GM04504 (cell line): ENCODE data around the gene TPST1.
"Not testable (repeated sequence)": the region's sequence is repeated elsewhere in the genome, so short reads cannot be mapped to it uniquely, and the experiment has no call there.

Experiments used
- DNase-seq: peaks from one replicate; pipeline ENCODE4 v3.0.0-alpha.2; 2012; ENCODE audit warnings: low read depth

TPST1 gene

GRCh38 chr7:66380272-66380888 lies 175.2 kb downstream of the TPST1 start:
- DNase-seq = no peak

- DNase-seq = not testable (repeated sequence)
Observed at GRCh38 chr7:66382182-66382923, 177.2 kb downstream of the TPST1 start.

GRCh38 chr7:66385191-66385905 lies 180.2 kb downstream of the TPST1 start:
- not testable (repeated sequence) for DNase-seq

- DNase-seq = not testable (repeated sequence)
Observed at GRCh38 chr7:66395128-66395571, 190.0 kb downstream of the TPST1 start.

- not testable (repeated sequence) for DNase-seq
Observed at GRCh38 chr7:66396052-66396451, 190.9 kb downstream of the TPST1 start.

- DNase-seq = not testable (repeated sequence)
Observed at GRCh38 chr7:66398841-66399240, 193.7 kb downstream of the TPST1 start.

- DNase-seq = no peak
Observed at GRCh38 chr7:66399566-66399965, 194.4 kb downstream of the TPST1 start.

GRCh38 chr7:66400400-66400799 lies 195.3 kb downstream of the TPST1 start:
- DNase-seq = no peak

GRCh38 chr7:66401126-66401525 lies 196.0 kb downstream of the TPST1 start:
- DNase-seq = not testable (repeated sequence)

- not testable (repeated sequence) for DNase-seq
Observed at GRCh38 chr7:66401932-66402331, 196.8 kb downstream of the TPST1 start.

- DNase-seq = no peak
Observed at GRCh38 chr7:66403564-66403963, 198.4 kb downstream of the TPST1 start.

- DNase-seq = no peak
Observed at GRCh38 chr7:66409493-66409892, 204.4 kb downstream of the TPST1 start.
